ENCODE results near the gene CRIP1. TPM values are rescaled to one million over a fixed set of nuclear protein-coding genes. Genes with fewer than 3 reads are reported as not detected.
A peak's percentile ranks its signal among the peaks of the same experiment; 100 is the strongest.

Gene CRIP1
- polyA plus RNA-seq, 1 donor = 36.2 TPM

GRCh38 chr14:105517096-105517495 lies 30.4 kb downstream of the CRIP1 start:
- DNase-seq = no peak

- no peak for DNase-seq
Observed at GRCh38 chr14:105519946-105520698, 33.4 kb downstream of the CRIP1 start.

GRCh38 chr14:105525326-105525725 lies 38.6 kb downstream of the CRIP1 start:
- DNase-seq = no peak

- DNase-seq = no peak
Observed at GRCh38 chr14:105525861-105526775, 39.4 kb downstream of the CRIP1 start, which contains the start of gene TMEM121. TMEM121 (plus strand) TSS chr14:105526583; CDS start chr14:105528835, 2,252 bp downstream.

- no peak for DNase-seq
Observed at GRCh38 chr14:105526776-105527380, 40.2 kb downstream of the CRIP1 start.

- DNase-seq = no peak
Observed at GRCh38 chr14:105527381-105527825, 40.7 kb downstream of the CRIP1 start.

GRCh38 chr14:105527826-105528585 lies 41.3 kb downstream of the CRIP1 start:
- DNase-seq = peak; percentile 88

GRCh38 chr14:105528586-105529318 lies 42.1 kb downstream of the CRIP1 start:
- DNase-seq = no peak

GRCh38 chr14:105529319-105529568 lies 42.6 kb downstream of the CRIP1 start:
- no peak for DNase-seq

GRCh38 chr14:105529569-105530284 lies 43.0 kb downstream of the CRIP1 start:
- no peak for DNase-seq

GRCh38 chr14:105530285-105531087 lies 43.8 kb downstream of the CRIP1 start:
- no peak for DNase-seq

GRCh38 chr14:105531088-105531893 lies 44.6 kb downstream of the CRIP1 start:
- DNase-seq = no peak

GRCh38 chr14:105531894-105532623 lies 45.4 kb downstream of the CRIP1 start:
- no peak for DNase-seq

- no peak for DNase-seq
Observed at GRCh38 chr14:105532735-105533141, 46.1 kb downstream of the CRIP1 start.

- DNase-seq = no peak
Observed at GRCh38 chr14:105533391-105533790, 46.7 kb downstream of the CRIP1 start.

GRCh38 chr14:105533811-105534498 lies 47.3 kb downstream of the CRIP1 start:
- no peak for DNase-seq

GRCh38 chr14:105534586-105534985 lies 47.9 kb downstream of the CRIP1 start:
- DNase-seq = no peak

GRCh38 chr14:105536051-105536450 lies 49.4 kb downstream of the CRIP1 start:
- no peak for DNase-seq
